H4 (cell line): ENCODE measurements around the gene APRT. TPM values are rescaled to one million over a fixed set of nuclear protein-coding genes. Genes with fewer than 3 reads are reported as not detected.

Experiments used
- total RNA-seq: library from RNA; depleted of rRNA; stranded (reverse); fragments of >200 nt; shearing (Covaris generic); gene quantifications from 2 replicates; pipeline ENCODE4 v1.2.3, GENCODE V29; 2014; rRNA removed

APRT gene
- total RNA-seq, 1 experiment from 2014 or later, result 401 TPM

Other genes with a start within 250 kb of the APRT start
- gene ZC3H18, start 241.5 kb downstream of the APRT start, total RNA-seq, result 6.4 and 10.6 TPM in 2 replicates
- not detected in 2 replicates for gene IL17C, start 173.4 kb downstream of the APRT start, total RNA-seq
- gene CYBA, start 160.9 kb downstream of the APRT start, total RNA-seq, result not detected in 2 replicates
- 28.1 and 41.5 TPM in 2 replicates for gene MVD, start 148.8 kb downstream of the APRT start, total RNA-seq
- 0.27 and 0.62 TPM in 2 replicates for gene SNAI3, start 125.4 kb downstream of the APRT start, total RNA-seq
- gene RNF166, start 105.5 kb downstream of the APRT start, total RNA-seq, result 16.0 and 30.4 TPM in 2 replicates
- gene CTU2, start 105.4 kb downstream of the APRT start, total RNA-seq, result 12.2 and 12.6 TPM in 2 replicates
- 35.6 and 47.1 TPM in 2 replicates for gene PIEZO1, start 26.7 kb downstream of the APRT start, total RNA-seq
- 26.4 and 27.0 TPM in 2 replicates for gene CDT1, start 8.1 kb downstream of the APRT start, total RNA-seq
- gene GALNS, start 45.0 kb upstream of the APRT start, total RNA-seq, result 18.2 and 22.7 TPM in 2 replicates
- 50.7 and 54.2 TPM in 2 replicates for gene TRAPPC2L, start 45.2 kb upstream of the APRT start, total RNA-seq
- not detected in 2 replicates for gene PABPN1L, start 54.7 kb upstream of the APRT start, total RNA-seq
- gene CBFA2T3, start 165.3 kb upstream of the APRT start, total RNA-seq, result not detected in 2 replicates